ENCODE measurements around the gene ARHGAP5. TPM values are rescaled to one million over a fixed set of nuclear protein-coding genes. Genes with fewer than 3 reads are reported as not detected.
"Not testable (repeated sequence)": the region's sequence is repeated elsewhere in the genome, so short reads cannot be mapped to it uniquely, and the experiment has no call there.

The ARHGAP5 gene
- total RNA-seq, 1 donor from 2014 or later = 37.4 TPM

DNA sequence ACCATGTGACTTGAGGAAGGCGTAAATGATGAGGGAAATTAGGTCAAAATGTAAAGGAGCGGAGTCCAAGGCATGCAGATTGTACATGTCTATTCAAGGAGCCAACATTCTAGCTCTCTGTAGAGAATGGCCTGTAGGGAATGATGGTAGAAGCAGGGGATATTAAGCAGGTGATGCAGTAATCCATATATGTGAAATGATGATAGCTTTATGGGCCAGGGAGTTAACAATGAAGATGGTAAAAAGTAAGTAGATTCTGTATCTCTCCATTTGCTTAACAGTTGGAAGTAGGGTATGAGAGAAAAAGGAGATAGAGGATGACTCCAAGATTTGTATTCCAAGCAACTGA is 33.4 kb downstream of the ARHGAP5 start:
- no peak for DNase-seq (ENCODE audit: low read depth, low spot score)

DNA sequence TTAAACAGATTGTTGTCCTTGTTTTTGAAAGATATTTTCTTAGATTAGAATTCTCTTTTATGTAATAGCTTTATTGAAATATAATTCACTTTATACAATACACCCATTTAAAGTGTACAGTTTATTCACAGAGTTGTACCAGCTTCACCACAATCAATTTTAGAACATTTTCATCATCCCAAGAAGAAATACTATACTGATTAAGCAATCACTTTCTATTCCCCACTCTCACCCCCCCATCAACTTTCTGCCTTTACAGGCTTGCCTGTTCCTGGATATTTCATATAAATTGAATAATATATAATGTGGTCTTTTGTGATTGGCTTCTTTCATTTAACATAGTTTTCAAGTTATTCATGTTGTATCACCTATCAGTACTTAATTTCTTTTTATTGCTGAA is 44.4 kb downstream of the ARHGAP5 start:
- DNase-seq (ENCODE audit: low read depth, low spot score) = no peak

- no peak for DNase-seq (ENCODE audit: low read depth, low spot score)
Measured at GRCh38 chr14:32121948-32122347, 44.8 kb downstream of the ARHGAP5 start.

- DNase-seq (ENCODE audit: low read depth, low spot score) = not testable (repeated sequence)
Measured at GRCh38 chr14:32126899-32127730, 50.0 kb downstream of the ARHGAP5 start.

DNA sequence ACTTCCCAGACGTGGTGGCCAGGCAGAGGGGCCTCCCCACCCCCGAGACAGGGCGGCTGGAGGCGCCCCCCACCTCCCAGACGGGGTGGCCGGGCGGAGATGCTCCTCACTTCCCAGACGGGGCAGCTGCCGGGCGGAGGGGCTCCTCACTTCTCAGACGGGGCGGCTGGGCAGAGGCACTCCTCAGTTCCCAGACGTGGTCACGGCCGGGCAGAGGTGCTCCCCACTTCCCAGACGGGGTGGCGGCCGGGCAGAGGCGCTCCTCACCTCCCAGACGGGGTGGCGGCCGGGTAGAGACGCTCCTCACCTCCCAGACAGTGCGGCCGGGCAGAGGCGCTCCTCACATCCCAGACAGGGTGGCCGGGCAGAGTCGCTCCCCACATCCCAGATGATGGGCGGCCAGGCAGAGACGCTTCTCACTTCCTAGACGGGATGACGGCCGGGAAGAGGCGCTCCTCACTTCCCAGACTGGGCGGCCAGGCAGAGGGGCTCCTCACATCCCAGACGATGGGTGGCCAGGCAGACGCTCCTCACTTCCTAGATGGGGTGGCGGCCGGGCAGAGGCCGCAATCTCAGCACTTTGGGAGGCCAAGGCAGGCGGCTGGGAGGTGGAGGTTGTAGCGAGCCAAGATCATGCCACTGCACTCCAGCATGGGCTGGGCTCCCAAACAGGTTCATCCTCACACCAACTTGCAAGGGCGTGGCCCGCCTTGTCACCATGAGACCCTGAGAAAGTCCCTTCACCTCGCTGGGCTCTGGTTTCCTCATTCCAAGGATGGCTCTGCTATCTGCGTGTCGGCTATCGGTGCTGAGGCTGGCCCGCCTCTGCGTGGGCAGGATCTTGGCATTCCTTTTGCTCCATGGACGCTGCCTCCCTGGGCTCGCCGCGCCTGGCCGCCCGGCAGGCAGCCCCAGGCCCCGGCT is 50.9 kb downstream of the ARHGAP5 start:
- not testable (repeated sequence) for DNase-seq (ENCODE audit: low read depth, low spot score)

GRCh38 chr14:32128703-32129102 is 51.6 kb downstream of the ARHGAP5 start:
- no peak for DNase-seq (ENCODE audit: low read depth, low spot score)

DNA sequence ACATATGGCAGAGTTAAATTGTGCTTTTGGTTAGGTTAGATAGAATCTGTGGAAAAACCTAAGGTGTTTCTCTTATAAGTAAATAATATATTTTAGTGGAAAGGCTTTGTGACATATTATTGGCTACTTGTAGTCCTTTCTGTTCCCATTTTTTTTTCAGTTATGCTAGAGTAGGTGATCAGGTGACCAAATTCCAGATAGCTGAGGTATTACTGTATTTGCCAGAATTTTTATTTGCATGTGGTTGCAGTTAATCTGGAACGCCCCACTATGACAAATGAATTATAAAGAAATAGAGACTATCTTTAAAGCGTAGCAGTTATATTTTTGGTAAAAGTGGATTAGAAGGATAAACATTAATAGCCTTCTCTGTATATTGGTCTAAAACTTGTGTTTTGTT is 52.0 kb downstream of the ARHGAP5 start:
- DNase-seq (ENCODE audit: low read depth, low spot score) = no peak

- DNase-seq (ENCODE audit: low read depth, low spot score) = not testable (repeated sequence)
Measured at GRCh38 chr14:32131689-32132088, 54.6 kb downstream of the ARHGAP5 start.

GRCh38 chr14:32134448-32135097 is 57.5 kb downstream of the ARHGAP5 start:
- DNase-seq (ENCODE audit: low read depth, low spot score) = no peak

DNA sequence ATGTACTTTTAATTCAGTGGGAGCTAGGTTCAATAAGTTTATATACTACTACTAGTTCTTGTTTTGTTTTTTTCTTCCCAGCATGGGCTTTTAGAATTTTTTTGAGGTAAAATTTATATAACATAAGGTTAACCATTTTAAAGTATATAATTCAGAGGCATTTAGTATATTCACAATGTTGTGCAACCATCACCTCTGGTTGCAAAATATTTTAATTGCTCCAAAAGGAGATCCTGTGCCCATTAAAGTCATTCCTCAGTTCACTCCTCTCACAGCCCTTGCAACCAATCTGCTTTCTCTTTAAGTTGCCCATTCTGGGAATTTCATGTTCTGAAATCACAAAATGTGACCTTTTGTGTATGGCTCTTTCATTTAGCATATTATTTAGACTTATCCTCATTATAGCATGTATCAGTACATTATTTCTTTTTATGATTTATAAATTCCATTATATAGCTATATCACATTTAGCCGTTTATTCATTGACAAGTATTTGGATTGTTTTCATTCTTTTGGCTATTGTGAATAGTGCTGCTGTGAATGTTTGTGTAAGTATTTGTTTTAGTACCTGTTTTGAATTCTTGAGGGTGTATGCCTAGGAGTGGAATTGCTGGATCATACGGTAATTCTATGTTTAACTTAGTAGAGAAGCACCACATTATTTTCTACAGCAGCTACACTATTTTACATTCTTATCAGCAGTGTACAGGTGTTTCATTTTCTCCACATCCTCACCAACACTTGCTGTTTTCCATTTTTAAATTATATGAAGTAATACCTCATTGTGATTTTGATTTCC is 59.1 kb downstream of the ARHGAP5 start:
- no peak for DNase-seq (ENCODE audit: low read depth, low spot score)

GRCh38 chr14:32137313-32137712 is 60.2 kb downstream of the ARHGAP5 start:
- no peak for DNase-seq (ENCODE audit: low read depth, low spot score)

- no peak for DNase-seq (ENCODE audit: low read depth, low spot score)
Measured at GRCh38 chr14:32137892-32138291, 60.8 kb downstream of the ARHGAP5 start.

GRCh38 chr14:32142341-32142740 is 65.2 kb downstream of the ARHGAP5 start:
- DNase-seq (ENCODE audit: low read depth, low spot score) = no peak

GRCh38 chr14:32142754-32143437 is 65.8 kb downstream of the ARHGAP5 start:
- DNase-seq (ENCODE audit: low read depth, low spot score) = no peak

- no peak for DNase-seq (ENCODE audit: low read depth, low spot score)
Measured at GRCh38 chr14:32150392-32150791, 73.3 kb downstream of the ARHGAP5 start.

- no peak for DNase-seq (ENCODE audit: low read depth, low spot score)
Measured at GRCh38 chr14:32166029-32166428, 88.9 kb downstream of the ARHGAP5 start.

DNA sequence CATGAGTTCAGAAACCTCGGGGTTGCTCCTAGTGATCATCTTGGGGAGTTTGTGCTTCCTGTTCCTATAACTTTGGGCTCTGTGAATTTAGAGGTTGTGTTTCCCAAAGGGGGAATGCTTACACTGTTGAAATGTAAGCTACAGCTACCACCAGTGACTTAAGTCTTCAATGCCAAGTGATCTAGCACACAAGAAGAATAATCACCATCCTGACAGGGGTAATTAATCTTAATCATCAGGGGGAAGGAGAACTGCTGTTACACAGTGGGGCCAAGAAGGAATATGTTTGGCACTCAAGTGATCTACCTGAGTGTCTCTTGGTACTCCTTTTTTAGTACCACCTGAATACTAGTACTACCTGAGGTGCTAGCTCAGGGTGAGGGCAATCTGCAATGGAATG is 89.8 kb downstream of the ARHGAP5 start:
- no peak for DNase-seq (ENCODE audit: low read depth, low spot score)

- DNase-seq (ENCODE audit: low read depth, low spot score) = no peak
Measured at GRCh38 chr14:32167907-32168306, 90.8 kb downstream of the ARHGAP5 start.

GRCh38 chr14:32169191-32169590 is 92.1 kb downstream of the ARHGAP5 start:
- no peak for DNase-seq (ENCODE audit: low read depth, low spot score)

DNA sequence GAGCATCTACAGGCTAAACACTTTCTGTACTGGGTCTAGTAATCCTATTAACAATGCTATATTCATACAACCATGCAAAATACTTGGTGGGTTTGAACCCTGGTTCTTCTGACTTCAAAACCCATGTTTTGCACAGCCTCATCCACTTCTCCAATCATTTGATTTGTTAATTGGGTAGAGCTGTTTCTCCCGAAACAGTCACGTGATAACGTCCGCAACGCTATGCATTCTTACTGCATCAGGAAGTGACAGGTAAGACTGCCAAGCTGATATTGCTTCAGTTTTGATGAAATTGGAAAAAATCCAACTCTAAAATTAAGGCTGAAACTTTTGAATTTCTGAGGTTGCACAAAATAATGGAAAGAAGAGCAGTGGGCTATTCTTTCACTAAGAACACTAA is 94.4 kb downstream of the ARHGAP5 start:
- DNase-seq (ENCODE audit: low read depth, low spot score) = no peak

Data from pulmonary artery endothelial cell (primary cell).